ENCODE data around the gene CETP.

- TF ChIP-seq, protein P1, sequence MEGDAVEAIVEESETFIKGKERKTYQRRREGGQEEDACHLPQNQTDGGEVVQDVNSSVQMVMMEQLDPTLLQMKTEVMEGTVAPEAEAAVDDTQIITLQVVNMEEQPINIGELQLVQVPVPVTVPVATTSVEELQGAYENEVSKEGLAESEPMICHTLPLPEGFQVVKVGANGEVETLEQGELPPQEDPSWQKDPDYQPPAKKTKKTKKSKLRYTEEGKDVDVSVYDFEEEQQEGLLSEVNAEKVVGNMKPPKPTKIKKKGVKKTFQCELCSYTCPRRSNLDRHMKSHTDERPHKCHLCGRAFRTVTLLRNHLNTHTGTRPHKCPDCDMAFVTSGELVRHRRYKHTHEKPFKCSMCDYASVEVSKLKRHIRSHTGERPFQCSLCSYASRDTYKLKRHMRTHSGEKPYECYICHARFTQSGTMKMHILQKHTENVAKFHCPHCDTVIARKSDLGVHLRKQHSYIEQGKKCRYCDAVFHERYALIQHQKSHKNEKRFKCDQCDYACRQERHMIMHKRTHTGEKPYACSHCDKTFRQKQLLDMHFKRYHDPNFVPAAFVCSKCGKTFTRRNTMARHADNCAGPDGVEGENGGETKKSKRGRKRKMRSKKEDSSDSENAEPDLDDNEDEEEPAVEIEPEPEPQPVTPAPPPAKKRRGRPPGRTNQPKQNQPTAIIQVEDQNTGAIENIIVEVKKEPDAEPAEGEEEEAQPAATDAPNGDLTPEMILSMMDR (IDR thresholded peaks at IDR 0.05), result no peak
- no peak for TF ChIP-seq POLR2A (IDR thresholded peaks at IDR 0.05)
Observed at GRCh38 chr16:57016831-57017230, 55.1 kb downstream of the CETP start.

All from adrenal gland (tissue), 5 donors.